ENCODE measurements around the gene CABYR. TPM values are rescaled to one million over a fixed set of nuclear protein-coding genes. Genes with fewer than 3 reads are reported as not detected.

Gene CABYR
- polyA plus RNA-seq (ENCODE audit: insufficient read length in 10 of 10), result 1 to 10 TPM; 1.9 to 7.3 (median 2.9) TPM
- long read RNA-seq, donor 1, partial matches to known transcripts, result 0 of 1 reads
- long read RNA-seq, donor 1, other reads (novel, unspliced or antisense), result 0 of 1 reads
- long read RNA-seq, donor 2, result 0 reads
- long read RNA-seq, donor 3, result 0 reads
- long read RNA-seq, donor 4, partial matches to known transcripts, result 0 of 1 reads
- long read RNA-seq, donor 4, other reads (novel, unspliced or antisense), result 0 of 1 reads
- long read RNA-seq, donor 5, partial matches to known transcripts, result 29 of 41 reads
- long read RNA-seq, donor 5, other reads (novel, unspliced or antisense), result 12 of 41 reads
- long read RNA-seq, donor 6, partial matches to known transcripts, result 0 of 2 reads
- long read RNA-seq, donor 6, other reads (novel, unspliced or antisense), result 0 of 2 reads
- long read RNA-seq, donor 7, result 0 reads
- long read RNA-seq, donor 8, result 0 reads
- long read RNA-seq, donor 9, result 0 reads

DNA sequence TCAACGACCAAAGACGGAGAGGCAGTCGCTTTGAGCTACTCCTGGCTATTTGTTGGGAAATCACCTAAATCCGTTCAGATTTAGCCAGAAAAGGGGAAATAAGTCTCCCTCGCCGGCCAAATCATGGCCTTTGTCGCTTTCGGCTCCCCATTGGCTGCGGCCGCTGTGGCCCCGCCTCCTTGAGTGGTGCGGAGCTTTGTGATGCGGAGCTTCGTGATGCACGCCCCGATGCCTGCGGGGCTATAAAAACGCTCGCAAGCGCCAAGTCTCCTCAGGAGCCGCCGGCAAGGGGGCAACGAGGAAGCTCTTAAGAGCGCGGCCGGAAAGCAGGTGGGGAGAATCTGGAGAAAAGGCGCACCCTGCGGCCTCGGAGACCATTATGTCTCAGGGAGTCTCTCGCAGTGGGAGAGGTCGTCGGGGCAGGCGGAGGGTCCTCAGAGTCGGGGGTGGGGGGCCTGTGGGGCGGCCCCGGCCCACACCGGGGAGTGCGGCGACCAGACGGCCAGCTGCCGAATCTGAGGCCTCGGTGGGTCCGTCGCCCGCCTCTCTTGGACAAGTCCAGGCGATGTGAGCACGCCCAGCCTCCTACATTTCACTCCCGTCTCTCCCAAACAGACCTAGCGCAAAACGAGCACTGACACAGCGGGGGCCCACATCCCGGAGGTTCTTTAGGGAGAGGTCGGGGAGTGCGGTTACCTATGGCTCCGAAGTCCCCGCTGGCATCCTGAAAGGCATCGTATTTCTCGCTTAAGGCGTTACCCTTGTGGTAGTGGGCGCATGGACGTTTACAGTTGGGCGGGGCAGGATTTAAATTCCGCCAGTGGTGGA, at the start of gene CABYR:
Gene CABYR (plus strand): TSS at position 274 of the 828 bp plus-strand sequence. CDS start 4,053 bp downstream, outside the sequence.
- DNase-seq, result peak; percentile 78 to 90 (median 79)

GRCh38 chr18:24089076-24089475, 49.8 kb upstream of the CABYR start:
- peak in 1 of 3 donors; percentile 52 for DNase-seq

GRCh38 chr18:24089515-24090337, 49.1 kb upstream of the CABYR start:
- DNase-seq, result no peak

GRCh38 chr18:24090876-24091275, 48.0 kb upstream of the CABYR start:
- no peak for DNase-seq

DNA sequence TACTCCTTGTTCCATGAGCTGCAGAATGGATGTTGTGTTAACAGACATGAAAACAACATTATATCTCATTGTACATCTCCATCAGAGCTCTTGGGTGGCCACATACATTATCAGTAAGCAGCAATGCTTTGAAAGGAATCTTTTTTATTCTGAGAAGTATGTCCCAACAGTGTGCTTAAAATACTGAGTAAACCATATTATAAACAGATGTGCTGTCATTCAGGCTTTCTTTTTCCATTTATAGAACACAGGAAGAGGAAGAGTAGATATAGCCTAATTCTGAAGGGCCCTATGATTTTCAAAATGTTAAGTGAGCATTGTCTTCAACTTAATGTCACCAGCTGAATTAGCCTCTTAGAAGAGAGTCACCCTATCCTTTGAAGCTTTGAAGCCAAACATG, 44.3 kb upstream of the CABYR start:
- peak in 1 of 3 donors; percentile 22 for DNase-seq

- no peak for DNase-seq
These were observed 42.9 kb upstream of the CABYR start for GRCh38 chr18:24095976-24096375.

- DNase-seq, result peak in 1 of 3 donors; percentile 8
These were observed 35.4 kb upstream of the CABYR start for GRCh38 chr18:24103320-24104021.

- no peak for DNase-seq
These were observed 34.4 kb upstream of the CABYR start for GRCh38 chr18:24104486-24104885.

- no peak for DNase-seq
These were observed 30.2 kb upstream of the CABYR start for GRCh38 chr18:24108641-24109040.

DNA sequence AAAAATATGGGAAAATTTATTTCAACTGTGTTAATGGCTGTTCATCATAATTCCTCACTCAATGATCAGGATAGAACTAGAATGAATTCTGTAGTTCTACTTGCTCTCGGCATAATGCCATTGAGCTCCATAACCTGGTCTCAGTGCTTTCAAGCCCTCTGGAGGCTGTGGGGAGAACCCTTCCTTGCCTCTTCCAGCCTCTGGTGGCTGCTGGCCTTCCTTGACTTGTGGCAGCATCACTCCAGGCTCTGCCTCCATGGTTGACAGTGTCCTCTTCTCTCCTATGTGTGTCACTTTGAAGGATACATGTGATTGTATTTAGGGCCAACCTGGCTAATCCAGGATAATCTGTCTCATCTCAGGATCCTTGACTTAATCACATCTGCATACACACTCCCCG, 26.9 kb upstream of the CABYR start:
- no peak for DNase-seq

GRCh38 chr18:24112464-24112863, 26.4 kb upstream of the CABYR start:
- no peak for DNase-seq

GRCh38 chr18:24112874-24113615, 25.8 kb upstream of the CABYR start:
- DNase-seq, result no peak

- no peak for DNase-seq
These were observed 23.8 kb upstream of the CABYR start for GRCh38 chr18:24114924-24115549.

- no peak for DNase-seq
These were observed 23.2 kb upstream of the CABYR start for GRCh38 chr18:24115628-24116027.

DNA sequence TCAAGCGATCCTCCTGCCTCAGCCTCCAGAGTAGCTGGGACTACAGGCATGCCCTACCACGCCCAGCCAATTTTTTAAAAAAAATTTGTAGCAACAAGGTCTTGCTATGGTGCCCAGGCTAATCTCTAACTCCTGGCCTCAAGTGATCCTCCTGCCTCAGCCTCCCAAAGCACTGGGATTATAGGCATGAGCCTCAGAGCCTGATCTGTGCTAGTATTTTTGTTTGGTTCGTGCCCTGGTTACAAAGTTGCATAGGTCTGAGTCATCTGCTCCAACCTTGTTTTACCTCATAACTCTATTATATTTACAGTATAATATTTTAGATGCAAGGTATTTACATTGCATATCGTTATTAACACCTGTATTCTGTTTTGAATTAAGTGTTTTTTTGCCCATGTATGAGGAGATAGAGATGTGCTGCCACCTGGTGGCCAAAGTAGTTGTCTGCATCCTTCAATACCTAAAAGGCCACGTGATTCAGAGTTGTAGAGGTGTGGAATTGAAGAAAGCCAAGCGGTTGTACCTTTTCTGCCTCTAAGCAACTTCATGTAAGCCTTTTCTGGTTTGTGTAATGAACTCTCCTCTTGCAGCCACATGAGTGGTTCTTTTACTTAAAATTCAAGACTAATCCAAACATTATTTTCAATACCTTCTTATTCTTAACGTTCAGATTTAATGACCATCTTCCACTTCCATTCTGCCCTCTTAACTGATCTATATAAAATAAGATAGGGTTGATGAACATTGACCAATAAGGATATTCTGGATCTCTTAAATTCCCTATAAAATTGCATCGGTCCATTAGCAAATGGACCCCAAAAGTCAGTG, 19.9 kb upstream of the CABYR start:
- peak; percentile 55 to 79 (median 69) for DNase-seq

GRCh38 chr18:24120676-24121075, 18.2 kb upstream of the CABYR start:
- DNase-seq, result no peak

DNA sequence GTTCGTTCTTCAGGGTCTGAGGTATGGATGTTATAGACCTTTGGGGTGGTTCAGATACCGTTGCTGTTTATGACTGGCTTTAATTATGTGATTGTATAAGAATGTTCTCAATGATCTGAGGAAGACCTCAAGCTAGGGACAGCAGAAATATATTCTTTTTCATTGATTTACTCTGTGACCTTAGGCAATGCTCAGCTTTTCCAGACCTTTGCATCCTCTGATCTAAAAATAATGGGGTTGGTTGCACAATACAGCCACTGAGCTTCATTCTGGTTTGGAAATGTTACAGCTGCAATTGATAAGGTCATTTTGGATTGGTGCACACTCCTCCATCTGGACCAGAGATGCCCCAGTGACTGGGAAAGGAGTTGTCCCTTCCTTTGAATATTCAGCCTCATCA, 17.2 kb upstream of the CABYR start:
- DNase-seq, result no peak

DNA sequence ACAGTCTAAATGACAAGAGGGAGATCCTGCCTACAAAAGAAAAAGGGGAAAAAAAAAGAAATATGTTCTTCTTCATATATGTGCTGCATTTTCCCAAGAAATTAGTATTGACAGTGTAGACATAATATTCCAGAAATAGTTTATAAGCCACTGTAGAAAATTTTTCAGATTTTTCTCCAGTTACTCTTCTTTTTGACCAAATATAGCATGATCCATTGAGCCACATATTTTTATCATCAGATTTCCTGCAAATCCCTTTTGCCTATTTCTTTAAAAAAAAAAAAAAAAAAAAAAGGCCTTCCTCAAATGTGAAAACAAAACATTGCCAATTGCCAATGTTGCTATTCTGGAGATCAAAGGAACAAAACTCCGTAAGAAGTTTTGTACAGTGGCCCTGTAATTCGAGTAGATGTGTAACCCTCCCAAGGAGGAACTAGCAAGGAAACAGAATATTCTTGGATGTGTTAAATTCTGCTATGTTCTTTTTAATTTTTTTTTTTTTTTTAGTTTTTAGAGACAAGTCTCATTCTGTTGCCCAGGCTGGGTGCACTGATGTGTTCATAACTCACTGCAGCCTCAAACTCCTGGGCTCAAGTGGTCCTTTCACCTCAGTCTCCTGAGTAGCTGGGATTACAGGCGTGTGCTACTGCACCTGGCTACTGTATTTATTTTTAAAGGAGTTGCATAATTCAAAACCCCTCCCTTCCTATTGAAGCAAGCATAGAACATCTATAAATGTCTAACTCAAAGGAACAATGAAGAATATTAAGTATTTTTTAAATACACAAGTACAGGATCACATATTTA, 12.5 kb upstream of the CABYR start:
- peak in 2 of 3 donors; percentile 7 to 20 for DNase-seq

All from muscle of back (tissue), 13 donors.